Natural killer cell treated with Interleukin-12 subunit alpha and Interleukin-12 subunit beta and Interleukin-15 and Interleukin-18, amount 100 ng/mL, for 72 hours (primary cell): ENCODE measurements around the gene ZNF317. TPM values are rescaled to one million over a fixed set of nuclear protein-coding genes. Genes with fewer than 3 reads are reported as not detected.
"Not testable (repeated sequence)": the region's sequence is repeated elsewhere in the genome, so short reads cannot be mapped to it uniquely, and the experiment has no call there.

ENCODE experiments used
- ATAC-seq, 2 donors: fragments of 150-1000 bp; cut with Tn5 transposase in 1 of 2; sonication (Bioruptor Pico), chemical (Tn5 transposase) in 1 of 2; 2 replicates each; pipeline ENCODE4 v1.10.0; 2021
- DNase-seq: peaks from one replicate; pipeline ENCODE4 v3.0.0; 2022; ENCODE audit warnings: low spot score
- H3K27ac Mint-ChIP-seq, 2 donors: 1 replicate in 1 of 2; 2 replicates in 1 of 2; pipeline ENCODE4 v1.8.0; 2022; ENCODE audit warnings: mixed read lengths in 2 of 2, mild to moderate bottlenecking in 1 of 2, moderate library complexity in 1 of 2
- H3K27me3 Mint-ChIP-seq, 2 donors: 1 replicate in 1 of 2; 2 replicates in 1 of 2; pipeline ENCODE4 v1.8.0; 2022; ENCODE audit warnings: mixed read lengths in 2 of 2
- H3K36me3 Mint-ChIP-seq: one replicate; pipeline ENCODE4 v1.8.0; 2022; ENCODE audit warnings: mixed read lengths
- H3K4me1 Mint-ChIP-seq, 2 donors: 1 replicate in 1 of 2; 2 replicates in 1 of 2; pipeline ENCODE4 v1.8.0; 2022; ENCODE audit warnings: low read depth in 2 of 2, mixed read lengths in 2 of 2, mild to moderate bottlenecking in 1 of 2
- H3K4me3 Mint-ChIP-seq: one replicate; pipeline ENCODE4 v1.8.0; 2022; ENCODE audit warnings: mixed read lengths
- H3K9me3 Mint-ChIP-seq: 2 replicates; pipeline ENCODE4 v1.8.0; 2022; ENCODE audit warnings: mixed read lengths
- total RNA-seq, 2 donors: library from RNA; stranded (reverse); gene quantifications; one replicate each; pipeline ENCODE4 v1.2.3, GENCODE V29; 2022

ZNF317 gene
- total RNA-seq, 2 donors from 2014 or later, result 44.2 to 51.0 TPM

GRCh38 chr19:9198044-9198443 is 57.8 kb downstream of the ZNF317 start:
- not testable (repeated sequence) for DNase-seq, H3K4me3 Mint-ChIP-seq, ATAC-seq, H3K27ac Mint-ChIP-seq, H3K9me3 Mint-ChIP-seq, H3K36me3 Mint-ChIP-seq, H3K4me1 Mint-ChIP-seq
- H3K27me3 Mint-ChIP-seq, result peaks cover 6 to 16% of the 10 kb centered on the region in 2 donors

- peaks cover 6 to 11% of the 10 kb centered on the region in 2 donors for H3K27me3 Mint-ChIP-seq
- peak; percentile 82 for DNase-seq
Observed at GRCh38 chr19:9205501-9206113, 65.4 kb downstream of the ZNF317 start.

More at GRCh38 chr19:9205501-9206113, 65.4 kb downstream of the ZNF317 start:
- Mint-ChIP-seq H3K36me3 (no peaks in the 10 kb centered on the region), H3K27ac (no peak overlapping the region), H3K9me3 (no peaks in the 10 kb centered on the region), H3K4me3 (no peak overlapping the region), H3K4me1 (peaks cover 0 to 4% of the 10 kb centered on the region in 2 donors)
- peak in 1 of 2 donors; percentile 73 for ATAC-seq

Other genes with a start within 250 kb of the ZNF317 start
- under 1 TPM in 1 of 2 donors, not detected in 1; 0.03 TPM for gene MUC16, start 130.0 kb upstream of the ZNF317 start, total RNA-seq
- gene OR1M1, start 53.3 kb upstream of the ZNF317 start, total RNA-seq, result not detected
- gene OR7G2, start 32.9 kb upstream of the ZNF317 start, total RNA-seq, result not detected
- gene OR7G1, start 24.6 kb upstream of the ZNF317 start, total RNA-seq, result not detected
- not detected for gene OR7G3, start 13.4 kb upstream of the ZNF317 start, total RNA-seq
- not detected for gene OR7D2, start 38.6 kb downstream of the ZNF317 start, total RNA-seq
- gene OR7D4, start 79.2 kb downstream of the ZNF317 start, total RNA-seq, result not detected
- gene OR7E24, start 110.5 kb downstream of the ZNF317 start, total RNA-seq, result not detected
- gene ZNF699, start 169.4 kb downstream of the ZNF317 start, total RNA-seq, result 1 to 10 TPM; 4.5 to 6.7 TPM
- gene ZNF559, start 183.8 kb downstream of the ZNF317 start, total RNA-seq, result 10 to 100 TPM in 1 of 2 donors, 1 to 10 TPM in 1; 9.5 to 13.5 TPM
- under 1 TPM; 0.33 to 0.86 TPM for gene ZNF177, start 222.6 kb downstream of the ZNF317 start, total RNA-seq